Brain microvascular endothelial cell (primary cell): ENCODE results near the gene COL21A1.

ENCODE experiments used
- DNase-seq: peaks from one replicate; pipeline ENCODE4 v3.0.0-alpha.2; 2020
- H3K27ac ChIP-seq: fragments of 250-450 bp; sonication (Bioruptor Pico); 2 replicates; pipeline ENCODE4 v1.5.1; 2020; ENCODE audit warnings: mild to moderate bottlenecking, moderate library complexity
- H3K27me3 ChIP-seq: fragments of 250-450 bp; sonication (Bioruptor Pico); replicated peaks from 2 replicates; pipeline ENCODE4 v1.5.1; 2020; ENCODE audit warnings: mild to moderate bottlenecking
- H3K36me3 ChIP-seq: fragments of 250-450 bp; sonication (Bioruptor Pico); replicated peaks from 2 replicates; pipeline ENCODE4 v1.5.1; 2020; ENCODE audit warnings: mild to moderate bottlenecking
- H3K4me3 ChIP-seq: 2 replicates; pipeline ENCODE4 v1.5.1; 2011; ENCODE audit warnings: low read depth, mild to moderate bottlenecking, control low read depth, low read length, moderate library complexity
- in situ Hi-C: cut with HindIII; loops from 2 replicates; pipeline ENCODE4 v1.10.0; 2017; ENCODE audit warnings: low sequenced_read_pairs, low pct_ligation_motif_present
- TF ChIP-seq, protein P1 (sequence below): IDR thresholded peaks from 2 replicates; pipeline ENCODE4 v1.5.1; 2011; ENCODE audit warnings: low read depth, mild to moderate bottlenecking, moderate library complexity, low read length, control low read depth, inconsistent platforms; ENCODE audit errors: missing control alignments

COL21A1 gene

DNA sequence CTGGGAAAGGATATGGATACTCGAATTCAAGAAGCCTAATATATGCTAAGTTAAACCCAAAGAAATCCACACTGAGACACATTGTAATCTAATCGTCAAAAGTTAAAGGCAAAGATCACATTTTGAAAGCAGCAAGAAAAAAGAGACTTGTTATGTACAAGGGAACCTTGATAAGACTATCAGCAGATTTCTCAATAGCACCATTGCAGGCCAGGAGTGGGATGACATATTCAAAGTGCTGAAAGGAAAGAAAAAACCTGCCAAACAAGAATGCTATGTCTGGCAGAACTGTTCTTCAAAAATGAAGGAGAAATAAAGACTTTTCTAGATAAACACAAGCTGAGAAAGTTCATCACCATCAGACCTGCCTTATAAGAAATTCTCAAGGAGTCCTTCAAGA, 75.2 kb downstream of the COL21A1 start:
- Histone ChIP-seq H3K27me3 (no peaks in the 10 kb centered on the region), H3K27ac (no peak overlapping the region), H3K4me3 (no peak overlapping the region), H3K36me3 (no peaks in the 10 kb centered on the region)
- in situ Hi-C loops: no loop called here
- no peak for DNase-seq
- TF ChIP-seq, protein P1, sequence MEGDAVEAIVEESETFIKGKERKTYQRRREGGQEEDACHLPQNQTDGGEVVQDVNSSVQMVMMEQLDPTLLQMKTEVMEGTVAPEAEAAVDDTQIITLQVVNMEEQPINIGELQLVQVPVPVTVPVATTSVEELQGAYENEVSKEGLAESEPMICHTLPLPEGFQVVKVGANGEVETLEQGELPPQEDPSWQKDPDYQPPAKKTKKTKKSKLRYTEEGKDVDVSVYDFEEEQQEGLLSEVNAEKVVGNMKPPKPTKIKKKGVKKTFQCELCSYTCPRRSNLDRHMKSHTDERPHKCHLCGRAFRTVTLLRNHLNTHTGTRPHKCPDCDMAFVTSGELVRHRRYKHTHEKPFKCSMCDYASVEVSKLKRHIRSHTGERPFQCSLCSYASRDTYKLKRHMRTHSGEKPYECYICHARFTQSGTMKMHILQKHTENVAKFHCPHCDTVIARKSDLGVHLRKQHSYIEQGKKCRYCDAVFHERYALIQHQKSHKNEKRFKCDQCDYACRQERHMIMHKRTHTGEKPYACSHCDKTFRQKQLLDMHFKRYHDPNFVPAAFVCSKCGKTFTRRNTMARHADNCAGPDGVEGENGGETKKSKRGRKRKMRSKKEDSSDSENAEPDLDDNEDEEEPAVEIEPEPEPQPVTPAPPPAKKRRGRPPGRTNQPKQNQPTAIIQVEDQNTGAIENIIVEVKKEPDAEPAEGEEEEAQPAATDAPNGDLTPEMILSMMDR: peak; percentile 8

DNA sequence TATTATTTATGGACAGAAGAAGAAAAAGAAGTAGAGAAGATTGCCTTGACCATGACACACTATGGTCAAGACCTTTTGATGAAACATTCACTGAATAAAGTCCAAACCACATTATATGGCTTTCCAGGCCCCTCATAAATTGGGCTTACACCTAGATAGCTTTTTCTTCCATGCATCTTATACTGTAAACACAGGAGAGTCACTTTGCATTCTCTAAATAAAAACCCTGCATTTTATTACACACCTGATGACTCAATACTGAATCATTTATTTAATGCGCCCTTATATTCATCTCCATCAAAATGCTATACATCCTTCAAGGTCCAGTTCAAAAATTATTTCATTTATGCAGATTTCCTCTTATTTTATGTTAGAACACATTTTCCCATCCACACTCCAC, 78.0 kb downstream of the COL21A1 start:
- TF ChIP-seq, protein P1: no peak
- no peak overlapping the region for H3K4me3 ChIP-seq
- no peak for DNase-seq
- H3K27me3 ChIP-seq: no peaks in the 10 kb centered on the region
- in situ Hi-C loops: no loop called here
- H3K36me3 ChIP-seq: no peaks in the 10 kb centered on the region
- H3K27ac ChIP-seq: no peak overlapping the region

DNA sequence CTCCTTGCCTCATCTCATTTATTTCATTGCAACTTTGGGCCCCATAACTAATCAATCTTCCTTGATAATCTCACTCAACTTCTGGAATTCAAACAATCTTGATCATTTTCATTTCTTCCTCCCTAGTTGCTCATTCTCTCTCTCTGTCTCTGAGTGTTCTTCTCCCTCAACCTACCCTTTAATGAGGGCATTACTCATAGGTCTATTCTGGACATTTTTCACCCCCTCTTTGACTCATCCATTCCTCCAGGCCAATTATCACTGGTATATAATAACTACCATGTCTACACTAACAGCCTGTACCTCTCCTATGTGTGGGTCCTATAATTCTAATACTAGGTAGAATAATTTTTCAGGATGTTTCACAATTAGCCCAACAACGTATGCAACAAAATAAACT, 78.8 kb downstream of the COL21A1 start:
- Histone ChIP-seq H3K27ac (no peak overlapping the region), H3K27me3 (no peaks in the 10 kb centered on the region), H3K36me3 (no peaks in the 10 kb centered on the region), H3K4me3 (no peak overlapping the region)
- no peak for DNase-seq
- in situ Hi-C loops: no loop called here
- TF ChIP-seq, protein P1: no peak

DNA sequence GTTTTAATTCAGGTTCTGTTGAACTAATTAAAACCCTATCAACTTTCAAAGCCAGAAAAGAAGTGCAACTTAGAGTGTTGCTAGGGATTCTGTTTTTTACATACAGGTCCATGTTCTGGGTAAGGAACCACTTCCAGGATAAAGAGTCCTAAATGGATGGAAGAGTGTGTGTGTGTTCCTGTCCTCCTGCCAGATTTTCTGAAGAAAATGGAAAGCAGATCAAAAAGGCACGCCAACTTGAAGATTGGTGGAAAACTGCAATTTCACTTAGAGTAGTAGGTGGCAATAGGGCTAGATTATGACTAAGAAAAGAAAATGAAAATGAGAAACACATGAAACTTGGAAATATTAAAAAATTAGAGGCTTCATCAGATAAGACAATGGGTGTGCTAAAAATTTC, 85.3 kb downstream of the COL21A1 start:
- DNase-seq: no peak

DNA sequence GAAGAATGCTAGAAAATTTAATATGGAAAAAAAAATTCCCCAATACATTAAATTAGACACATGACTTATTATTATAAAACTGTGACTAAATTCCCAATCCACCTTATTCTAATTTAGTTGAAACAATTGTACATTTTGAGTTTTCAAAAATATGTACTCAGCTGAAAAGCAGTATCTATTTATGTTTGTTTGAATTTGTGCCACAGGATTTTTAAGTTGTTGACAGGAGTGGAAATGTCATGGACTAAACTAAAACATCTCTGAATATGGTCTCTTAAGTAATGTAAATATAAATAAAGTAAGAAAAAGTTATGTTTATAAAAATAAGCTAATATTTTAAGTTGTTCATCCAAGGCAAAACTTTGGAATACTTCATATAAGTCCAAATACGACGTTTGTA, 86.9 kb downstream of the COL21A1 start:
- H3K27me3 ChIP-seq: no peaks in the 10 kb centered on the region
- TF ChIP-seq, protein P1: no peak
- no peak overlapping the region for H3K27ac ChIP-seq
- no peak for DNase-seq
- no peak overlapping the region for H3K4me3 ChIP-seq
- H3K36me3 ChIP-seq: no peaks in the 10 kb centered on the region
- in situ Hi-C loops: no loop called here

More for the DNA sequence above, 85.3 kb downstream of the COL21A1 start:
- H3K4me3 ChIP-seq: no peak overlapping the region
- no peak overlapping the region for H3K27ac ChIP-seq
- TF ChIP-seq, protein P1: no peak
- H3K27me3 ChIP-seq: no peaks in the 10 kb centered on the region
- H3K36me3 ChIP-seq: no peaks in the 10 kb centered on the region
- in situ Hi-C loops: no loop called here

DNA sequence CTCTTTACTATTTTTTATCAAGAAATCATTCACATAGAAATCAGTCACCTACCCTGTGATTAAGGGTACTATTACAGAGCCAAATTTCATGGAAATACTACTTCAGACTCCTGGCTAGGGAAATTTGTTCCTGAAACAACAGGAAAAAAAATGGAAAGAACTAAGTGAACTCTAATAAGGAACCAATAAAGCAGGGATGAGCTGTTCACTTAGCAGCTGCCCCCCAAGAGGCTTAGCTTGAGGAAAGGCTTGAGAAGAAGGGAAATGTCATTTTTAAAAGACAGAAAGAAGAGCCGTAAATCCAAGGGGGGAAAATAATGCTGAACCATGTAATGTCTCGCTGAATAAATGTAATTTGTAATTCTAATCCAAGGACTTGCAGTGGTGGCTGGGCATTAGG, 88.8 kb downstream of the COL21A1 start:
- TF ChIP-seq, protein P1: no peak
- Histone ChIP-seq H3K27me3 (no peaks in the 10 kb centered on the region), H3K36me3 (no peaks in the 10 kb centered on the region), H3K4me3 (no peak overlapping the region), H3K27ac (no peak overlapping the region)
- in situ Hi-C loops: no loop called here
- DNase-seq: no peak
